H1 (cell line): ENCODE results near the gene OBSCN. TPM values are rescaled to one million over a fixed set of nuclear protein-coding genes. Genes with fewer than 3 reads are reported as not detected.

Experiments used
- CTCF ChIA-PET: fragments of 300-600 bp; sonication (Branson Sonifier 250); formaldehyde crosslinking; loops from one replicate; lab custom pipeline; 2021; ENCODE audit not compliant: partially characterized antibody; lab: Charles Lee
- POLR2A ChIA-PET: fragments of 300-600 bp; sonication (Branson Sonifier 250); formaldehyde crosslinking; loops from one replicate; lab custom pipeline; 2021; ENCODE audit warnings: inconsistent platforms; ENCODE audit not compliant: partially characterized antibody; lab: Charles Lee
- DNase-seq, 2 experiments: peaks; one replicate each; pipeline versions ENCODE4 v3.0.0 to v3.0.0-alpha.2; 2010 to 2022; ENCODE audit warnings: low spot score in 2 of 2, low read depth in 1 of 2, mixed read lengths in 1 of 2
- FAIRE-seq: peaks from 2 replicates; lab custom pipeline; 2011; peaks lifted over from hg19 to GRCh38; lab: Jason Lieb, UNC
- H2AFZ ChIP-seq: 2 replicates; pipeline ENCODE4 v1.8.1; 2012; ENCODE audit warnings: low read length, inconsistent platforms
- H2AK5ac ChIP-seq: 2 replicates; pipeline ENCODE4 v1.6.1; 2013; ENCODE audit warnings: low read depth, low read length
- H2BK120ac ChIP-seq: replicated peaks from 2 replicates; pipeline ENCODE3; 2013; ENCODE audit warnings: low read depth, low read length, inconsistent platforms
- H2BK12ac ChIP-seq: 2 replicates; pipeline ENCODE4 v1.6.1; 2013; ENCODE audit warnings: low read depth, low read length
- H2BK15ac ChIP-seq: 2 replicates; pipeline ENCODE4 v1.6.1; 2013; ENCODE audit warnings: low read length
- H2BK20ac ChIP-seq: 2 replicates; pipeline ENCODE4 v1.6.1; 2013; ENCODE audit warnings: low read length
- H2BK5ac ChIP-seq: 2 replicates; pipeline ENCODE4 v1.6.1; 2013; ENCODE audit warnings: low read depth, low read length
- H3K14ac ChIP-seq: 2 replicates; pipeline ENCODE4 v1.6.1; 2013; ENCODE audit warnings: inconsistent platforms; ENCODE audit not compliant: insufficient read length
- H3K18ac ChIP-seq: 2 replicates; pipeline ENCODE4 v1.6.1; 2013; ENCODE audit warnings: low read length; ENCODE audit errors: extremely low read depth
- H3K23ac ChIP-seq: 2 replicates; pipeline ENCODE4 v1.6.1; 2013; ENCODE audit warnings: inconsistent platforms; ENCODE audit not compliant: insufficient read length
- H3K23me2 ChIP-seq: 2 replicates; pipeline ENCODE4 v1.6.1; 2013; ENCODE audit warnings: low read depth, low read length
- H3K27ac ChIP-seq: 2 replicates; pipeline ENCODE4 v1.6.1; 2011; ENCODE audit warnings: low read depth, low read length, inconsistent platforms
- H3K27me3 ChIP-seq, 4 experiments: replicated peaks in 1 of 4; 1 replicate in 1 of 4; 2 replicates in 3 of 4; pipeline versions ENCODE4 v1.6.1 to v1.8.1; 2011 to 2013; ENCODE audit warnings: low read length in 3 of 4, mild to moderate bottlenecking in 3 of 4, inconsistent platforms in 2 of 4, mixed read lengths in 2 of 4, moderate library complexity in 1 of 4; ENCODE audit not compliant: control insufficient read depth in 3 of 4, insufficient read depth in 3 of 4; ENCODE audit errors: extremely low read depth in 1 of 4
- H3K36me3 ChIP-seq, 4 experiments: 2 replicates each; pipeline versions ENCODE4 v1.6.1 to v1.8.1; 2011 to 2013; ENCODE audit warnings: mild to moderate bottlenecking in 4 of 4, low read length in 3 of 4, moderate library complexity in 2 of 4, control low read depth in 1 of 4, inconsistent platforms in 1 of 4; ENCODE audit not compliant: insufficient read depth in 4 of 4, control insufficient read depth in 2 of 4
- H3K4ac ChIP-seq: replicated peaks from 2 replicates; pipeline ENCODE3; 2013; ENCODE audit warnings: low read length, low read depth, mixed read lengths, inconsistent platforms; ENCODE audit not compliant: insufficient read length
- H3K4me1 ChIP-seq, 4 experiments: replicated peaks in 1 of 4; 1 replicate in 1 of 4; 2 replicates in 3 of 4; pipeline versions ENCODE4 v1.6.1 to v1.8.1; 2011 to 2013; ENCODE audit warnings: low read length in 3 of 4, inconsistent platforms in 2 of 4, mixed read lengths in 1 of 4; ENCODE audit not compliant: insufficient read depth in 4 of 4, control insufficient read depth in 3 of 4
- H3K4me2 ChIP-seq, 2 experiments: 2 replicates each; pipeline versions ENCODE4 v1.6.1 to v1.8.1; 2011 to 2013; ENCODE audit warnings: low read depth in 2 of 2, low read length in 2 of 2, control low read depth in 1 of 2, inconsistent platforms in 1 of 2, mild to moderate bottlenecking in 1 of 2; ENCODE audit not compliant: insufficient read depth in 1 of 2
- H3K4me3 ChIP-seq, 4 experiments: fragments of 200-600, 300-600 bp in 1 of 4; sonication (generic), shearing (Covaris generic), sonication (Bioruptor Twin) in 1 of 4; 2 replicates each; pipeline versions ENCODE4 v1.5.1 to v1.8.1; 2011 to 2016; ENCODE audit warnings: low read length in 4 of 4, low read depth in 3 of 4, control low read depth in 2 of 4, inconsistent platforms in 2 of 4, mild to moderate bottlenecking in 2 of 4, mixed read lengths in 1 of 4, moderate library complexity in 1 of 4; ENCODE audit not compliant: insufficient read depth in 2 of 4; ENCODE audit errors: extremely low read depth in 1 of 4
- H3K56ac ChIP-seq: replicated peaks from 2 replicates; pipeline ENCODE3; 2013; ENCODE audit warnings: low read depth, mild to moderate bottlenecking, mixed read lengths, low read length, inconsistent platforms; ENCODE audit not compliant: insufficient read length
- H3K79me1 ChIP-seq: 2 replicates; pipeline ENCODE4 v1.6.1; 2013; ENCODE audit warnings: low read depth, low read length, control low read depth
- H3K79me2 ChIP-seq, 2 experiments: 2 replicates each; pipeline versions ENCODE4 v1.6.1 to v1.8.1; 2012 to 2013; ENCODE audit warnings: low read length in 2 of 2, mild to moderate bottlenecking in 2 of 2, inconsistent platforms in 1 of 2; ENCODE audit not compliant: insufficient read depth in 2 of 2, control insufficient read depth in 1 of 2
- H3K9ac ChIP-seq, 4 experiments: replicated peaks in 1 of 4; 1 replicate in 1 of 4; 2 replicates in 3 of 4; pipeline versions ENCODE4 v1.6.1 to v1.8.1; 2011 to 2013; ENCODE audit warnings: low read depth in 3 of 4, low read length in 3 of 4, control low read depth in 2 of 4, mild to moderate bottlenecking in 2 of 4, moderate library complexity in 2 of 4, inconsistent platforms in 1 of 4; ENCODE audit errors: extremely low read depth in 1 of 4
- H3K9me3 ChIP-seq, 2 experiments: 2 replicates each; pipeline versions ENCODE4 v1.6.1 to v1.8.1; 2012 to 2013; ENCODE audit warnings: mild to moderate bottlenecking in 2 of 2, moderate library complexity in 2 of 2, control low read depth in 1 of 2, inconsistent platforms in 1 of 2, low read depth in 1 of 2, low read length in 1 of 2, mixed read lengths in 1 of 2; ENCODE audit not compliant: insufficient read depth in 2 of 2
- H4K20me1 ChIP-seq, 2 experiments: replicated peaks in 1 of 2; 2 replicates each; pipeline versions ENCODE3 to v1.8.1; 2011 to 2013; ENCODE audit warnings: inconsistent platforms in 2 of 2, low read length in 2 of 2, mild to moderate bottlenecking in 1 of 2; ENCODE audit not compliant: insufficient read depth in 2 of 2, control insufficient read depth in 1 of 2
- H4K5ac ChIP-seq: 2 replicates; pipeline ENCODE4 v1.6.1; 2013; ENCODE audit warnings: low read length, low read depth, mixed read lengths, inconsistent platforms; ENCODE audit not compliant: insufficient read length
- H4K8ac ChIP-seq: 2 replicates; pipeline ENCODE4 v1.8.0; 2013; ENCODE audit warnings: mild to moderate bottlenecking, moderate library complexity, low read length, inconsistent platforms; ENCODE audit not compliant: insufficient read depth; ENCODE audit errors: extremely low read depth
- H4K91ac ChIP-seq: replicated peaks from 2 replicates; pipeline ENCODE3; 2013; ENCODE audit warnings: low read length, mixed read lengths, inconsistent platforms; ENCODE audit not compliant: insufficient read length
- ATF2 ChIP-seq: IDR thresholded peaks from 2 replicates; pipeline ENCODE4 v1.6.1; 2012; ENCODE audit warnings: low read length, inconsistent platforms
- CHD1 ChIP-seq: IDR thresholded peaks from 2 replicates; pipeline ENCODE4 v1.6.1; 2012; ENCODE audit warnings: low read depth, low read length, improper control_type of control experiment
- CTCF ChIP-seq, 3 experiments: IDR thresholded peaks; 1 replicate in 2 of 3; 2 replicates in 1 of 3; pipeline versions ENCODE4 v1.5.1 to v1.6.1; 2011; ENCODE audit warnings: low read length in 3 of 3, mild to moderate bottlenecking in 3 of 3, inconsistent platforms in 2 of 3, low read depth in 1 of 3, moderate library complexity in 1 of 3; ENCODE audit not compliant: insufficient read depth in 1 of 3; ENCODE audit errors: control extremely low read depth in 1 of 3
- EZH2 ChIP-seq: fragments of 200-600 bp; sonication (generic); IDR thresholded peaks from 2 replicates; pipeline ENCODE4 v1.7.1; 2012; ENCODE audit warnings: low read depth, mild to moderate bottlenecking, moderate library complexity, low read length, inconsistent platforms; ENCODE audit not compliant: severe bottlenecking
- JUND ChIP-seq: IDR thresholded peaks from 2 replicates; pipeline ENCODE4 v1.6.1; 2011; ENCODE audit warnings: mild to moderate bottlenecking, improper control_type of control experiment, low read length
- MAFK ChIP-seq: IDR thresholded peaks from 2 replicates; pipeline ENCODE4 v1.6.1; 2012; ENCODE audit warnings: low read depth, mild to moderate bottlenecking, improper control_type of control experiment, low read length
- NANOG ChIP-seq: IDR thresholded peaks from 2 replicates; pipeline ENCODE4 v1.6.1; 2011; ENCODE audit warnings: low read length, low read depth, mild to moderate bottlenecking, inconsistent platforms; ENCODE audit not compliant: insufficient read depth, poor library complexity, severe bottlenecking
- RNF2 ChIP-seq: fragments of 200-900, 300-1000 bp; sonication (generic); IDR thresholded peaks from 2 replicates; pipeline ENCODE4 v1.7.1; 2016; ENCODE audit warnings: borderline replicate concordance, low read depth, mild to moderate bottlenecking, antibody characterized with exemption, low read length; ENCODE audit not compliant: poor library complexity, severe bottlenecking; ENCODE audit errors: missing control alignments
- SP2 ChIP-seq: IDR thresholded peaks from 2 replicates; pipeline ENCODE4 v1.6.1; 2012; ENCODE audit warnings: mild to moderate bottlenecking, low read length, inconsistent platforms
- WGBS, 2 experiments: shearing (Covaris generic) in 1 of 2; methylation state at CpG; one replicate each; pipeline versions ENCODE4 v1.1.6 to v1.1.7; 2013 to 2015; ENCODE audit warnings: low lambda C conversion rate in 2 of 2, mixed read lengths in 2 of 2, inconsistent platforms in 1 of 2, low coverage in 1 of 2, missing lambda C conversion rate in 1 of 2; ENCODE audit not compliant: insufficient replicate concordance in 2 of 2, insufficient coverage in 1 of 2, insufficient read length in 1 of 2; ENCODE audit errors: extremely low coverage in 1 of 2, missing lambda C conversion rate in 1 of 2; 5-methylcytosine and 5-hydroxymethylcytosine counted together
- polyA plus RNA-seq, 7 experiments: library from polyadenylated mRNA; depleted of rRNA in 3 of 7; stranded (reverse) in 5 of 7; unstranded in 2 of 7; fragments of >200 nt in 5 of 7; fragments of 200-250 nt in 2 of 7; gene quantifications; 1 replicate in 5 of 7; 2 replicates in 1 of 7; 4 replicates in 1 of 7; pipeline versions ENCODE4 v1.2.1 to v1.2.3, GENCODE V29; 2011 to 2013; ENCODE audit warnings: missing spikeins in 2 of 7, mixed read lengths in 2 of 7
- total RNA-seq: library from RNA; stranded (reverse); fragmentation: NEBNext Ultra II Directional; extraction: Animal tissue kit (Norgen Biotek cat#: 25700); gene quantifications from 2 replicates; pipeline ENCODE4 v1.2.1, GENCODE V29; 2021

OBSCN gene
- total and polyA plus RNA-seq, 2 of the 8 experiments (the other 6 are each of a cell fraction or from before 2014, with no cell fraction given): 7.5 to 28.4 TPM

GRCh38 chr1:228303596-228303995, 95.8 kb downstream of the OBSCN start:
- no peaks in the 10 kb centered on the region for H3K79me1 ChIP-seq
- no peak overlapping the region for H2AFZ ChIP-seq
- no peak overlapping the region for H3K23ac ChIP-seq
- no peak overlapping the region for H4K5ac ChIP-seq
- FAIRE-seq (no peak), DNase-seq (no peak)
- H3K27ac ChIP-seq: no peak overlapping the region
- H3K4me2 ChIP-seq: no peak overlapping the region
- H2BK12ac ChIP-seq: no peak overlapping the region
- H2BK5ac ChIP-seq: no peak overlapping the region
- H3K4me3 ChIP-seq: no peak overlapping the region
- H3K18ac ChIP-seq: no peak overlapping the region
- H3K9ac ChIP-seq: no peak overlapping the region
- WGBS, 2 experiments: 90% methylated on average over 9 of the region's 9 CpGs; no CpG with 5 or more reads in 1 of the 2 experiments
- H4K20me1 ChIP-seq: peaks cover 0 to 2% of the 10 kb centered on the region in 2 experiments
- no peaks in the 10 kb centered on the region for H3K27me3 ChIP-seq
- peaks cover 0 to 29% (median 0%) of the 10 kb centered on the region in 4 experiments; a peak in 5 of 8 replicates for H3K36me3 ChIP-seq
- no peaks in the 10 kb centered on the region for H3K4me1 ChIP-seq
- H2BK15ac ChIP-seq: no peak overlapping the region
- H3K9me3 ChIP-seq: peaks cover 47% of the 10 kb centered on the region in 2 experiments
- peaks cover 1% of the 10 kb centered on the region; the same call in 1 of the 2 replicates for H3K23me2 ChIP-seq
- H4K8ac ChIP-seq: no peak overlapping the region
- no peak overlapping the region for H3K56ac ChIP-seq
- no peaks in the 10 kb centered on the region for H3K79me2 ChIP-seq
- no peak overlapping the region for H3K4ac ChIP-seq
- ChIA-PET CTCF (no interaction called here), POLR2A (no interaction called here)
- no peak overlapping the region for H3K14ac ChIP-seq
- H2AK5ac ChIP-seq: no peak overlapping the region
- no peak overlapping the region for H2BK120ac ChIP-seq
- H2BK20ac ChIP-seq: no peak overlapping the region
- no peak overlapping the region for H4K91ac ChIP-seq
- TF ChIP-seq SP2 (no peak), JUND (no peak), NANOG (no peak), ATF2 (no peak), MAFK (no peak), RNF2 (no peak), CHD1 (no peak), EZH2 (no peak), CTCF (IDR thresholded peaks at IDR 0.05; ENCODE audit: control extremely low read depth in 1 of 3, insufficient read depth in 1 of 3, low read depth in 1 of 3, low read length in 3 of 3) (no peak)
